C4-2B (cell line): Measurements from ENCODE around the gene CLMN.
A peak's percentile ranks its signal among the peaks of the same experiment; 100 is the strongest.
"Not testable (repeated sequence)": the region's sequence is repeated elsewhere in the genome, so short reads cannot be mapped to it uniquely, and the experiment has no call there.

Experiments
- H3K27ac ChIP-seq: fragments of 450-650 bp; 2 replicates; pipeline ENCODE4 v1.5.1; 2017
- CTCF ChIP-seq: fragments of 450-650 bp; conservative IDR thresholded peaks from 2 replicates; pipeline ENCODE4 v1.5.1; 2017; ENCODE audit warnings: mild to moderate bottlenecking
- ZFX ChIP-seq: fragments of 450-650 bp; IDR thresholded peaks from 2 replicates; pipeline ENCODE4 v1.6.1; 2017

CLMN gene

GRCh38 chr14:95141684-95142083 lies 178.0 kb downstream of the CLMN start:
- peak overlapping the region; percentile 75; the same call in 1 of the 2 replicates for H3K27ac ChIP-seq
- TF ChIP-seq ZFX (no peak), CTCF (no peak)

GRCh38 chr14:95140060-95140858 lies 179.4 kb downstream of the CLMN start:
- H3K27ac ChIP-seq, result no peak overlapping the region
- TF ChIP-seq ZFX (no peak), CTCF (no peak)

- TF ChIP-seq CTCF (no peak), ZFX (no peak)
- H3K27ac ChIP-seq, result no peak overlapping the region
Observed at GRCh38 chr14:95138876-95139275, 180.8 kb downstream of the CLMN start.

- H3K27ac ChIP-seq, result not testable (repeated sequence)
Observed at GRCh38 chr14:95138455-95138854, 181.3 kb downstream of the CLMN start.

GRCh38 chr14:95137804-95138167 lies 181.9 kb downstream of the CLMN start:
- H3K27ac ChIP-seq, result peak overlapping the region; percentile 67; the same call in 1 of the 2 replicates
- no peak for TF ChIP-seq CTCF

GRCh38 chr14:95137164-95137803 lies 182.4 kb downstream of the CLMN start:
- TF ChIP-seq CTCF, result no peak
- TF ChIP-seq ZFX, result no peak
- peak overlapping the region; percentile 67; the same call in 1 of the 2 replicates for H3K27ac ChIP-seq

GRCh38 chr14:95136631-95137030 lies 183.1 kb downstream of the CLMN start:
- no peak for TF ChIP-seq CTCF
- no peak for TF ChIP-seq ZFX
- peak overlapping the region; percentile 22; the same call in 1 of the 2 replicates for H3K27ac ChIP-seq
